ENCODE results near the gene ZNF705A.
"Not testable (repeated sequence)": the region's sequence is repeated elsewhere in the genome, so short reads cannot be mapped to it uniquely, and the experiment has no call there.

ZNF705A gene

DNA sequence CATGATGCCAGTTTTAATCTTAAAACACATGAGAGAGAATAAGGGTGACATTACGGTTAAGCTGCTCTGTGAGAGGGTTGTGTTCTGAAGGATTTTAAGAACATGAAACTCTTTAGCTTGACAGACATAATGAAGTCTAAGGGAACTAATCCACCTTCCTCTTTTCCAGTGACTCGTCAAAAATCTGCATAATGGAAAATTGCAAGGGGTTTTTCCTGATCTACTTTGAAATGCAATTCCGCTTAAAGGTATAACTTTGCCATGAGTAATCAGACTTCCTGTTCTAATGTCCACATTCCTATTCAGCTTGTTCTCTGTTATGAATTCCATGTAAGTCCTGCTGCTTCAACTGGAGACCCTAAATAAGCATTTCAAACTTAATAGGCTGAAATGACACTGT, at the start of gene ZNF705A:
Gene ZNF705A, plus strand, starts transcription at position 171 of the 400 bp plus-strand sequence. CDS start 15,611 bp downstream, outside the sequence.
- no peak for DNase-seq (ENCODE audit: low spot score)

DNA sequence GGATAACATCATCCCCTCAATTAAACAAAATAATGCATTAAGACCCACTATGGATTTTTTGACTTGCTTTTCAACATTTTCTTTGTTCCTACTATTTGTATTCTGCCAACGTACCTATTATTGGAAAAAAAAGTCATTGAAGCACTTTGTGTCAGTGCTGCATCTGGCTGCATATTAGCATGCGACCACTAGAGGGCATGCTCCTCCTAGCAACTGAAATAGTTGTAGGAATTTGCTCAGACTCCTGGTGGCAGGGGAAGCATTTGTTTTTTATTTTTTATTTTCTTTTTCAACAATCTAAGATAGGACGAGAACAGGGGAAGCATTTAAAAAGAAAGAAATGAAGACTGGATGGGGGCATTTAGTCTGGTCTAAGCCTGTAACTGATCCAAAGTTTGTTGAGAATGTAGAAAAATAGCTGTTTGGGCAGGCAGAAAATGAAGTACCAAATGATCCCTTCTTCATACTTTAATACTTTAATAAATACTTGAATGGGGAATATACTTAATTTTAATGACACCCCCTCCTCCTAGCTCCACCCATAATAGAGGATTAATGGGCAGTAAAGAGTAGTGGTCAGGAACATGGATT, 47.9 kb upstream of the ZNF705A start:
- peak; percentile 40 for DNase-seq (ENCODE audit: low spot score)

DNA sequence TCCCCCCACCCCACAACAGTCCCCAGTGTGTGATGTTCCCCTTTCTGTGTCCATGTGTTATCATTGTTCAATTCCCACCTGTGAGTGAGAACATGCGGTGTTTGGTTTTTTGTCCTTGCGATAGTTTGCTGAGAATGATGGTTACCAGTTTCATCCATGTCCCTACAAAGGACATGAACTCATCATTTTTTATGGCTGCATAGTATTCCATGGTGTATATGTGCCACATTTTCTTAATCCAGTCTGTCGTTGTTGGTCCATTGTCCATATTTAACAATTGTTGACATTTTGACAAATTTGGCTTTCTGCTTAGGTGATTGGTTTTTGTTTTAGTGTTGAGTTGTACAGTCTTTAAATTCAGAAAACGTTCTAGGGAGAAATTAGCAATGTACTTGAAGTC, 43.7 kb upstream of the ZNF705A start:
- DNase-seq (ENCODE audit: low spot score): not testable (repeated sequence)

DNA sequence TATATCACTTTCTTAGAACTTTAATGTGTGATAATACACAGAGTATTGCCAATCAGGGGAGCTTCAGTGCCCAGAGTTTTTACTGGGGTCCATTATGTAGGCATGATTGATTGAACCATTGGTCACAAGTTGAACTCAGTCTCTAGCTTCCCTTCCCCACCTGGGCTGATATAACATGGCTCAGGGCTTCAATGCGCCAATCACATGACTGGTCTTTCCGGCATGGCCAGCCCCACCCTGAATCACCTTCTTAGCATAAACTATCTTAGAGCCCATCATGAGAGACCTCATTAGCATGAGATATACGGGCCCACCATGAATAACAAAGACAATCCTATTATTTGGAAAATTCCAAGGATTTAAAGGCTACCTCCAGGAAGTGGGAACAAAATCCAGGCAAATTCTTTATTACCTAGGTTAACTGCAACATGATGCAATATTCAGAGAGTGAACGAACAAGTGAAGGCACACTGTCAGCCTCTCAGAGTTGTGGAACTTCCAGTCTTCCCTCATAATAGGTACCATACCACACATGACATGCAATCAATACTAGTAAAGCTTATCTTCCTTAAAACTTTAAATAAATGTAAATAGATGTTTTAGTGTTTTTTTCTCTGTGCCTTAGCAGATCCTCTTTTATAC, 36.6 kb upstream of the ZNF705A start:
- DNase-seq (ENCODE audit: low spot score): no peak

DNA sequence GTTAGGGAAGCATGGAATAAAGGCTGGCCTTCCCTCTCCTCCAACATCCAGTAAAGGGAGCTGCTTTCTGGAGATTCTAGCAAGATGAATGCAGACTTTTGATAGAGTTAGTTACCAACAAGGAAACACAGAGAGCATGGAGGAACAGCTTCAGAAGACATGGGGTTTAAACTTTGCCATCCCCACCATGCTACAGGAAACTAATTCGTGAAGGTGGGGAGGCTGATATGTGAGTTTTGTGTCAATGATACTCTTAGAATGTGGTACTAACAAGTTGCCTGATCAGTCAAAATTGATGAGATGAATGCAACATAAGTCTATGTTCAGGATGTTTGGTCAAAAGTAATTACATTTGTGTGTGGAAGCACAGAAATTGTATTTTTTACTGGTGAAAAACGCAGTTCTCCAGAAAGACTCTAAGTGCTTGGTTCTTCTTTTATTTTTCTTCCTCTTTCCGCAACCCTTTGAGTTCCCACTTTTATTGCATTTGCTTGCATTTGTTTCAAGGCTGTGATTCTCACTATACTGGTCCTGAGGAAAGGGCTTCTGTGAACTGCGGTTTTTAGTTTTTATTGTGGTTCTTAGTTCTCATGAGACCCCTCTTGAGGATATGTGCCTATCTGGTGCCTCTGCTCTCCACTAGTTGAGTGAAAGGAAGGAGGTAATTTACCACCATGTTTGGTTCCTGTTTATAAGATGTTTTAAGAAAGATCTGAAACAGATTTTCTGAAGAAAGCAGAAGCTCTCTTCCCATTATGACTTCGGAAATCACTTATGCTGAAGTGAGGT, 33.5 kb upstream of the ZNF705A start, which contains the start of gene CLEC4A:
Gene CLEC4A, plus strand, starts transcription at position 494 of the 789 bp plus-strand sequence. Its CDS starts 262 bp downstream, at position 756.
- no peak for DNase-seq (ENCODE audit: low spot score)

DNA sequence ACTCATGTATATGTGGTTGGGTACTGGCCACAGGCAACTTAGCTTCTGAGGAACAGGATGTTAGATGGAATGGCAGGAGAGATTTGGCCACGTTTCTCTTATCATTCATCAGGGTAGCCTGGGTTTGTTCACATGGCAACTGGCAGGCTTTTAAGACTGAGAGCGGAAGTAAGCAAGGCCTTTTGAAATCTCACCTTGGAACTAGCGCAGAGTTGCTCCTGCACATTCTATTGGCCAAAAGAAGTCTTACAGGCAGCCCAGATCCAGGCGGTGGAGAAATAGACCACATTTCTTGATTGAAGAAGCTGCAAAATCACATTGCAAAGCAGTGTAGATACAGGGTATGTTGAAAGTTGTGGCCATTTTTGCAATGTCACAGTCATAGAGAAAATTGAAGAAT, 29.7 kb upstream of the ZNF705A start:
- no peak for DNase-seq (ENCODE audit: low spot score)

DNA sequence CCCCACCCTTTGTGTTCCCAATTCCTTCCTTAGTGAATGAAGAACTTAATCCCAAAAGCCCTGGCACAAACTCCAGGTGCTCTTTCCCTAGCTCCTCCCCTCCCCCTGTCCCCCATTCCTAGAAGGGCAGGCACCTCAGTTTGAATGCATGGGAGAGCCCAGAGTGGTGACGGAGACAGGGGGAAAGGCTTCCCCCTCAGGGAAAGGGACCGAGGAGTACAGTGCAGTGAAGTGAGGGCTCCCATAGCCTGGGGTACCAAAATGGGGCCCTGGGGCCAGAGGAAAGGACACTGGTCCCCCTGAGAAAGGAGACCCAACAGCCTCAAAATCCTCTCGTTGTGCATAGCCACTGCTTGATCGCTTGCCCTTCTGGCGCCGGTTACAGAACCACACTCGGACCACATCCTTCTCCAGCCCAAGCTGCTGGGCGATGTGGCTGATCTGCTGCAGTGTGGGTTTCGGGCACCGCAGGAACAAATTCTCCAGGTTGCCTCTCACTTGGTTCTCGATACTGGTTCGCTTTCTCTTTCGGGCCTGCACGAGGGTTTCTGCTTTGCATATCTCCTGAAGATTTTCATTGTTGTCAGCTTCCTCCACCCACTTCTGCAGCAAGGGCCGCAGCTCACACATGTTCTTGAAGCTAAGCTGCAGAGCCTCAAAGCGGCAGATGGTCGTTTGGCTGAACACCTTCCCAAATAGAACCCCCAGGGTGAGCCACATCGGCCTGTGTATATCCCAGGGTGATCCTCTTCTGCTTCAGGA, 23.0 kb upstream of the ZNF705A start:
- not testable (repeated sequence) for DNase-seq (ENCODE audit: low spot score)

DNA sequence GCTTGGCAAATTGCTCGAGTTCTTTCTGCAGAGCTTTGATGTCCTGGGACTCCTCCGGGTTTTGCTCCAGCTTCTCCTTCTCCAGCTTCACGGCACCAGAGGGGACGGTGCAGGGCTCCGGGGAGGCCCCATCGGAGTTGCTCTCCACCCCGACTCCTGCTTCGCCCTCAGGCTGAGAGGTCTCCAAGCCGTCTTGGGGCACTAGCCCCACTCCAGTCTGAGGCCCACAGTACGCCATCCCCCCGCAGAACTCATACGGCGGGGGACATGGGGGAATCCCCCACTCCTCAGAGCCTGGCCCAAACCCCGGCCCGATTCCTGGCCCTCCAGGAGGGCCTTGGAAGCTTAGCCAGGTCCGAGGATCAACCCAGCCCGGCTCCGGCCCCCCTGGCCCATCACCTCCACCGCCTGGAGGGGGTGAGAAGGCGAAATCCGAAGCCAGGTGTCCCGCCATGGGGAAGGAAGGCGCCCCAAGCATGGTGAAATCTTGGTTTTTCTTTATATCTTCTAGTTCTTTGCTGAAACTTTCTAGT, 22.4 kb upstream of the ZNF705A start:
- DNase-seq (ENCODE audit: low spot score): not testable (repeated sequence)

DNA sequence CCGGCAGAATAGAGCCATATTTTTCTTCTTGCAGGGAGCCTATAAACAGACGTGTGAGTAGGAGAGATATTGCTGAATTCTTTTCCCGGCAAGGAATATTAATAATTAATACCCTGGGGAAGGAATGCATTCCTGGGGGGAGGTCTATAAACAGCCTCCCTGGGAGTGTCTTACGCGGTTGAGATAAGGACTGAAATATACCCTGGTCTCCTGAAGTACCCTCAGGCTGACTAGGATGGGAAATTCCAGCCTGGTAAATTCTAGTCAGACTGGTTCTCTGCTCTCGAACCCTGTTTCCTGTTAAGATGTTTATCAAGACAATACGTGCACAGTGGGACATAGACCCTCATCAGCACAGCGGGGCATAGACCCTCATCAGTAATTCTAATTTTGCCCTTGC, 15.2 kb upstream of the ZNF705A start:
- not testable (repeated sequence) for DNase-seq (ENCODE audit: low spot score)

DNA sequence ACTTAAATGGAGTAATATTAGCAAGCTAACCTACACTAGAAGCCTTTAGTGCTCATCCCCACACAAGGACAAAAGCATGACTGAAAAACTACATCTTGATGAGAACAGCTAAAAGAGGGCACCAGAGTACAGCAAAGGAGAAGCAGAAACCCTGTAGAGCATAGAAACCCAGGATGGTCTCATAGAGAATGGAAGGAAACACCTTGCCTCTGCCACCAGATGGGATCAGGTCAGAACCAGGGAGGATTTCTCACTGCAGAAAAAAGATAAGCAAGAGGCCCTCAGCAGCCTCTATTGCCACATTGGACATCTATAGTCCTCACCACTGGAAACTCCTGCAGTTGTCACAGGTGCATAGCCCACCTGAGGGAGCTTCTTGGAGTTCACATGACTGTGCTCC, 13.6 kb upstream of the ZNF705A start:
- no peak for DNase-seq (ENCODE audit: low spot score)

DNA sequence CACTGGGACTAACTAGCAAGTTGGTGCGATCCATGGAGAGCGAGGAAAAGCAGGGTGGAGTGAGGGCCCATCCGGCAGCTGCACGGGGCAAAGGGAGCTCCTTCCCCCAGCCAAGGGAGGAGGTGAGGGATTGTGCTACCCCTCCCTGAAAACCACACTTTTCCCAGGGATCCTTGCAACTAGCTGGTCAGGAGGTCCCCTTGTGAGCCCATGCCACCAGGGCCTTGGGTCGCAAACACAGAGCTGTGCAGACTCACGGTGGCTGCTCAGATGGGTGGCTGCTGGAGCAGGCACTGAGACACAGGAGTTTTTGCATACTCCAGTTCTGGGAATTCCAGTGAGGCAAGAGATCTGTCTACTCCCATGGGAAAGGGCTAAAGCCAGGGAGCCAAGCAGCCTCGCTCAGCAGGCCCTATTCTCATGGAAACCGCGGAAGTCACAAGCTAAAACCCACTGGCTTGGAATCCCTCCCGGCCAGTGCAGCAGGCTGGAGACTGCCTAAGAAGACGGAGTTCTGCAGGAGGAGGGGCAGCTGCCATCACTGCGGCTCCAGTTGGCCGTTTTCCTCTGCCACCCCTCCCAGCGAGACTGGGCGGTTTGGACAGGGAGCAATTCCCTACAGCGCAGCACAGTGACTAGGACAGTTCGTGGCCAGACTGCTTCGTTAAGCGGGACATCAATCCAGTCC, 10.9 kb upstream of the ZNF705A start:
- no peak for DNase-seq (ENCODE audit: low spot score)

DNA sequence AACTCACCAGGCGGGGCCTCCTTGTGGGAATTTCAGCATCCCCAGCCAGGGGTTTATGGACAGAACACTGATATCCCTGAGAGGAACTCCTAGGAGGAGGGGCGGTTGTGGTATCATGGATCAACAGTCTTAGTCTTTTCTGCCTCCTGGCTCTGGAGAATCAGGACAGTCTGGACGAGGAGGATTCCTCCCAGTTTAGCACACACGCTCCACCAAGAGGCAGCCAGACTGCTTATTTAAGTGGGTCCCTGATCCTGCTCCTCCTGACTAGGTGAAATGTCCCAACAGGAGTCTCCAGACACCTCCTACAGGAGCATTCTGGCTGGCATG, 10.4 kb upstream of the ZNF705A start:
- no peak for DNase-seq (ENCODE audit: low spot score)

DNA sequence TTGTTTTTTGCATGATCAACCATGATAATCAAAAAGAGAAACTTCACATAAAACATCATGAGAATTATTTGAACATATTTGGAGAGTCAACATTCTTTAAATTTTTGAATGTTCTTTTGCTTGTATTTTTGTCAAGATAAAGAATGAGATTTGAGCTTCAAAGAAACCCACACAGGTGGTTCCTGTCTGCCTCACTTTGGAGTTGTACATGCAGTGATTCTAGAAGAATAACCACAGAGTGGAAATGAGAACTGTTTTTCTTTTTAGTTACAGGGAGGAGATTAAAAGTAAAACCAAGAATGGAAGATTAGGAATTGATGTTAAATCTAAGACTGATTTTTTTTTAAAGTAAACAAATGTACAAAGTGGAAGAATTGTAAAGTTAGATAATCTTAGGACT, 2.3 kb upstream of the ZNF705A start:
- DNase-seq (ENCODE audit: low spot score): no peak

DNA sequence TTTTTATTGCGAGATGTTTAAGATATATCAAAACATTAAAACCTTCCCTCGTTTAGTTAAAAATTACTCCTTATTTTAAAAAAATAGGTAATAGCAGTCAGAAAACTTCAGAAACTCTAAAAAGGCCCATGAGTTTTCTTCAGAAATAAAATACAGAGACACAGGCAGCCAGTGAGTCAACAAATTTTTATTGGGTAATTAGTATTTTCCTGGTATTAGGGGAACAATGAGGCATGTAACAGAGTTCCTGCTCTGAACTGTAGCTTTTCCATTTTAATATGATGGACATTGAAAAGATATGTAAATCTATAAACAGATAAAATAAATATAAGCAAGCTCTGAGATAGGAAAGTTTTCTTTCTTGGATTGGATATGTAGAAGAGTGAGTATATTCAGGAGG, 399 bp upstream of the ZNF705A start:
- DNase-seq (ENCODE audit: low spot score): no peak

DNA sequence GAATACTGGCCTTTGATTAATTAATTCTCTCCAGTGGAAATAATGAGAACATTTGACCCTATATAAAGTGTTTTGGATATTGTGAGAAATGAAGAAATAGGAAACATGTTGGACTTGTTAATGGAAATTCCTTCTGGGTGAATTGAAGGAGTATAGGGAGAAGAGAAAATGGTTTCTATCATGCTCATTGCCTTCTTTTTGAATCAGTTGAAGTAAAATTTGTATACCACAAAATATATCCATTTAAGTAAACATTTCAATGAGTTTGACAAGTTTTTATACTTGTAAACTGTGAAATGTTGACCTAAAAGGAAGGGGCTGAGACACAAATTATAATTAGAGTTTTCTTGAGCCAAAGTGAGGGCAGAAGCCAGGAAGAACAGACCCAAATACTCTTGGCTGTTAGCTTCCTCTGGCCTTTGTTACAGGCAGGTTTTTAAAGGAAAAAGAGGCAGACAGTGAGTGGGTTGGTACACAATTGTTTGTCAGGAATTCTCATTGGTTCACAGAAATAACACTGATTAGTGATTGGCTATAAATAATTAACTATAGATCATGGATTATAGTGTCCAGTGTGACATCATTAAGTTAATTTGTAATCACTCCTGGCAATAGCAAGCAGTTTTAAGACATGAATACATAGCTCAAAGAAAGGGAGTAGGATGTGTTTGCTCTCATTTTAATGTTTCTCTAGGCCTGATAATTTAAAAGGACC, 826 bp downstream of the ZNF705A start:
- DNase-seq (ENCODE audit: low spot score): no peak

DNA sequence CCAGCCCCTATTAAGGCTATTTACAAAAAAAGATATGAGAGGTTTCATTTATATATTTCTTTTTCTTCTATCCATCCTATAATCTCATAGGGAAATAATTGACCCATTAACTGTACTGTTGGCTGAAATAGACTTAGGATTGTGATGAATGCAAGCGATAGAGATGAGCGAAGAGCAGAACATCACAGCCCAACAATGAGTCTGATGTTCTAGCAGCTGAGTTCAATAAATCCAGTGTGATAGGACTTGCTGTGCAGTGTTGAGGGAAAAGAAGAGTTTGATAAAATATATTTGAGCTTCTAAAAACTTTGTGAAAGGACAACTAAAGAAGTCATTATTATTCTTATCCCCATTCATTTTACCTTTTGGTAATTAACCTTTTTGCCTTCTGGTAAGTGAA, 16.1 kb downstream of the ZNF705A start:
- DNase-seq (ENCODE audit: low spot score): not testable (repeated sequence)

DNA sequence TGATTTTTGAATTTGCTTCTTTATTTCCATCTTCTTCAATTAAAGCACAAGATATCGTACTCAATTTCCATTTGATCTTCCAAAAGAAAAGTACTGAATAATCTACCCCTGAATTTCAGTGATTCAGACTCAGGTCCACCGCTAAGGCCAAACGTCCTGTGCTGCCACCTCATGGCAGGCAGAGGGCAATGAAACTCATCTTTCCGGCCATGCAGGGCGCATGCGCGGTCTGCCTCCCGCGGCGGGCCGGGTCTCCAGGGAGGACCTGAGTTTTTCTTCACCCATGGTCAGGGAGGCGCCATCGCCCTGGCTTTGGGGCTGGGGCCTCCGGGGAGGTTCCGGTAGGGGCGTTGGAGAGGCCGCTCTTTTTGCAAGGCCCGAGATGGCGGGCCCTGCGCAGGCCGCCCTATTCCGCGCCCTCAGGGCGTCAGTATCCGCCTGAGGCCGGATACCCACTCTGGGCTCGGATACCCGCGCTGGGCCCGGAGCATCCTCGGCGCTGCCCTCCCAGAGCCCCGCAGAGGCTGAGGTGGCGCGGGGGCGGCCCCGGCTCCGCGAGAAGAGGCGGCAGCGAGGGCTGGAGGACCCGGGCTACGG, 23.3 kb downstream of the ZNF705A start:
- peak; percentile 54 for DNase-seq (ENCODE audit: low spot score)

DNA sequence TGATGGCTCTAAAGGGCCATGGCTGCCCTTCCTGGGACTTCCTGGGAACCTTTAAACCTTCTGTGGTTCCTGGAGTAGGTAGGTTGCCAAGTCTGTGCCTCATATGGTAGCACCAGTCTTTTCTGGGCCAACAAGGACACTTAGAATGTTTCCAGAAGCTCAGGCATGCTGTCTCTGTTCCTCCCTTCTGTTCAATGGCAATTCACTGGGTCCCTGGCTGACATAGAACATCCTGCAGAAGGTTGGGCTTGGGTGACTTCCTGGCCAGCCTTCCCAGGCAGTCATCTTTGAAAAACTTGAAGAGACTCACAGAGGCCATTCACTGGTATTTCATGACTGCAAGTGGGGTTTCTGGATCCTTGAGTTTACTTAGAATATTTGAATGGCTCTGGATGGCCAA, 24.5 kb downstream of the ZNF705A start:
- not testable (repeated sequence) for DNase-seq (ENCODE audit: low spot score)

DNA sequence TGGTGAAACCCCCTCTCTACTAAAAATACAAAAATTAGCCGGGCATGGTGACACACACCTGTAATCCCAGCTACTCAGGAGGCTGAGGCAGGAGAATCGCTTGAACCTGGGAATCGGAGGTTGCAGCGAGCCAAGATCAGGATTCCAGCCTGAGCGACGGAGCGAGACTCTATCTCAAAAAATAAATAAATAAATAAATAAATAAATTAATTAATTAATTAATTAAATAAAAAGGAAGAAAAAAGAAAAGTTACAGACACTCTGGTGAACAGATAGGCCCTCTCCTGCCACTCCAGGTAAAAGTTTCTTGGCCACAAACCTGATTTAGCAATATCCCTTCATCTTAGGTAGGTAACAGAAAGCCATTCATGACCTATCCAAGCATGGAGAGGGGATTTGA, 26.1 kb downstream of the ZNF705A start:
- not testable (repeated sequence) for DNase-seq (ENCODE audit: low spot score)

DNA sequence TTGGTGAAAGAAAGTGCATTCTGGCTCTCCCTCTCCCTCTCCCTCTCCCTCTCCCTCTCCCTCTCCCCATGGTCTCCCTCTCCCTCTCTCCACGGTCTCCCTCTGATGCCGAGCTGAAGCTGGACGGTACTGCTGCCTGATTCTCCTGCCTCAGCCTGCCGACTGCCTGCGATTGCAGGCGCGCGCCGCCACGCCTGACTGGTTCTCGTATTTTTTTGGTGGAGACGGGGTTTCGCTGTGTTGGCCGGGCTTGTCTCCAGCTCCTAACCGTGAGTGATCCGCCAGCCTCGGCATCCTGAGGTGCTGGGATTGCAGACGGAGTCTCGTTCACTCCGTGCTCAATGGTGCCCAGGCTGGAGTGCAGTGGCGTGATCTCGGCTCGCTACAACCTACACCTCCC, 26.5 kb downstream of the ZNF705A start:
- not testable (repeated sequence) for DNase-seq (ENCODE audit: low spot score)

All from HuH-7.5 (cell line).